ENCODE measurements around the gene HIVEP3.

HIVEP3 gene

GRCh38 chr1:41705798-41706197 lies 212.9 kb downstream of the HIVEP3 start:
- no peak for DNase-seq (ENCODE audit: low read depth)
- no peak for TF ChIP-seq CTCF (IDR thresholded peaks at IDR 0.05; ENCODE audit: insufficient read depth, low read depth, low read length, missing control alignments)
- H3K4me3 ChIP-seq (ENCODE audit: low read length), result no peak overlapping the region

GRCh38 chr1:41704196-41704595 lies 214.5 kb downstream of the HIVEP3 start:
- H3K4me3 ChIP-seq (ENCODE audit: low read length), result no peak overlapping the region
- DNase-seq (ENCODE audit: low read depth), result no peak
- no peak for TF ChIP-seq CTCF (IDR thresholded peaks at IDR 0.05; ENCODE audit: insufficient read depth, low read depth, low read length, missing control alignments)

- DNase-seq (ENCODE audit: low read depth), result no peak
- TF ChIP-seq CTCF (IDR thresholded peaks at IDR 0.05; ENCODE audit: insufficient read depth, low read depth, low read length, missing control alignments), result no peak
- H3K4me3 ChIP-seq (ENCODE audit: low read length), result no peak overlapping the region
These were observed 216.0 kb downstream of the HIVEP3 start for GRCh38 chr1:41702771-41703170.

DNA sequence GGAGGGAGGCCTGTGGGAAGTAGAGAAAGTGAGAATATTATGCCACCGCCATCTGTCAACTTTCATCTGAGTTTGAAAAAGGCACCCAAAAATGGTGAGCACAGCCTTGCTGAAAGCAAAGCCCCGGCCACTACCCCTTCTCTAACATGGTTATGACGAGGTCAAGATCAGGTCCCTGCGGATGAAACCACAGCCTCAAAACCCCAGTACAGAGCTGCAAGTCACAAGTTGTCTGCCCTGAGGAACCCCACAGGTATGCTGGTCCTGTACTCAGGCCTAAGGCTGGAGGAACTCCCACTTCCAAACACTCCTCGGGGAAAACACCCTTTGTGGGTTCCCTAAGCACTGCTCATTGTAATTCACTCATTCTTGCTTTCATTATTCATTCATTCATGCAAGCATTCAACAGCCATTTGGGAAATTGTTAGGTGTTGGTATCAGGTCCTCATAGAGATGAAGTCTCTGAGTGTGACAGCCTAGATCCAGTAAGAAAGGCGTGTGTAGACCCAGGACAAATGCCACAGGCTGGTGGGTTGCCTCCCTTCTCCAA lies 217.7 kb downstream of the HIVEP3 start:
- no peak for TF ChIP-seq CTCF (IDR thresholded peaks at IDR 0.05; ENCODE audit: insufficient read depth, low read depth, low read length, missing control alignments)
- H3K4me3 ChIP-seq (ENCODE audit: low read length), result no peak overlapping the region
- DNase-seq (ENCODE audit: low read depth), result no peak

GRCh38 chr1:41700581-41700980 lies 218.1 kb downstream of the HIVEP3 start:
- no peak for TF ChIP-seq CTCF (IDR thresholded peaks at IDR 0.05; ENCODE audit: insufficient read depth, low read depth, low read length, missing control alignments)
- DNase-seq (ENCODE audit: low read depth), result no peak
- H3K4me3 ChIP-seq (ENCODE audit: low read length), result no peak overlapping the region

DNA sequence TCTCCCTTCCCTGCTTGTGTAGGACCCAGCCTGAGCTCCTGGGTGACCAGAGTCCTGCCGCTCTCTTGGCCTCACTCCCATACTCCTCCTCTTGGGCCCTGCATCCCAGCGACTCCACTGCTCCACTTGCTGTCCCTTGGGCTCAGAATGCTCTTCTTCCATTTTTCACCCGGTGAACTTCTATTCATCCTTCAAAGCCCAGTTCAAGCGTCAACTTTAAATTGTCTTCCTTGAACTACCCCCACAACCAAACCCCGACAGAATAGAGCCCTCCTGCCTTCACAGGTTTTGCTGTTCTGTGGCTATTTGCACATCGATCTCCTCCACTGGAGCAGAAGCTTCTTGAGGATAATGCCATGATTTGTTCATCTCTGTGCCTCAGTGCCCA lies 218.9 kb downstream of the HIVEP3 start:
- TF ChIP-seq CTCF (IDR thresholded peaks at IDR 0.05; ENCODE audit: insufficient read depth, low read depth, low read length, missing control alignments), result no peak
- no peak for DNase-seq (ENCODE audit: low read depth)

More for the DNA sequence above, 218.9 kb downstream of the HIVEP3 start:
- no peak overlapping the region for H3K4me3 ChIP-seq (ENCODE audit: low read length)

Data from epithelial cell of esophagus (primary cell).